H1 (cell line): ENCODE data around the gene TEAD3. TPM values are rescaled to one million over a fixed set of nuclear protein-coding genes. Genes with fewer than 3 reads are reported as not detected.
A peak's percentile ranks its signal among the peaks of the same experiment; 100 is the strongest.

Source experiments
- ATF2 ChIP-seq: IDR thresholded peaks from 2 replicates; pipeline ENCODE4 v1.6.1; 2012; ENCODE audit warnings: low read length, inconsistent platforms
- EGR1 ChIP-seq: IDR thresholded peaks from 2 replicates; pipeline ENCODE4 v1.6.1; 2011; ENCODE audit warnings: low read depth, low read length, borderline replicate concordance
- EP300 ChIP-seq, 2 experiments: IDR thresholded peaks; 1 replicate in 1 of 2; 2 replicates in 1 of 2; pipeline ENCODE4 v1.6.1; 2011 to 2012; ENCODE audit warnings: low read depth in 2 of 2, low read length in 2 of 2, mild to moderate bottlenecking in 2 of 2, borderline replicate concordance in 1 of 2, inconsistent platforms in 1 of 2, moderate library complexity in 1 of 2
- JUN ChIP-seq: IDR thresholded peaks from 2 replicates; pipeline ENCODE4 v1.6.1; 2011; ENCODE audit warnings: low read depth, mild to moderate bottlenecking, improper control_type of control experiment, low read length
- JUND ChIP-seq: IDR thresholded peaks from 2 replicates; pipeline ENCODE4 v1.6.1; 2011; ENCODE audit warnings: mild to moderate bottlenecking, improper control_type of control experiment, low read length
- POLR2AphosphoS5 ChIP-seq: IDR thresholded peaks from 2 replicates; pipeline ENCODE4 v1.6.1; 2011; ENCODE audit warnings: low read depth, low read length
- POU5F1 ChIP-seq: IDR thresholded peaks from 2 replicates; pipeline ENCODE4 v1.6.1; 2011; ENCODE audit warnings: low read depth, mild to moderate bottlenecking, low read length, moderate library complexity
- SRF ChIP-seq: IDR thresholded peaks from 2 replicates; pipeline ENCODE4 v1.6.1; 2011; ENCODE audit warnings: mild to moderate bottlenecking, low read depth, low read length, moderate library complexity
- SUZ12 ChIP-seq: fragments of 200-600 bp; sonication (generic); IDR thresholded peaks from 2 replicates; pipeline ENCODE4 v1.6.1; 2012; ENCODE audit warnings: mild to moderate bottlenecking, inconsistent platforms, low read length, moderate library complexity, mixed read lengths
- TAF7 ChIP-seq: optimal IDR thresholded peaks from 2 replicates; pipeline ENCODE3; 2011; ENCODE audit warnings: low read depth, mild to moderate bottlenecking, inconsistent platforms, low read length, moderate library complexity, borderline replicate concordance
- TEAD4 ChIP-seq: IDR thresholded peaks from 2 replicates; pipeline ENCODE4 v1.6.1; 2012; ENCODE audit warnings: low read depth, low read length, inconsistent platforms, mixed read lengths
- polyA plus RNA-seq, 7 experiments: library from polyadenylated mRNA; depleted of rRNA in 3 of 7; stranded (reverse) in 5 of 7; unstranded in 2 of 7; fragments of >200 nt in 5 of 7; fragments of 200-250 nt in 2 of 7; gene quantifications; 1 replicate in 5 of 7; 2 replicates in 1 of 7; 4 replicates in 1 of 7; pipeline versions ENCODE4 v1.2.1 to v1.2.3, GENCODE V29; 2011 to 2013; ENCODE audit warnings: missing spikeins in 2 of 7, mixed read lengths in 2 of 7
- total RNA-seq: library from RNA; stranded (reverse); fragmentation: NEBNext Ultra II Directional; extraction: Animal tissue kit (Norgen Biotek cat#: 25700); gene quantifications from 2 replicates; pipeline ENCODE4 v1.2.1, GENCODE V29; 2021

TEAD3 gene
- total and polyA plus RNA-seq, 2 of the 8 experiments (the other 6 are each of a cell fraction or from before 2014, with no cell fraction given), result 20.1 to 28.7 TPM

GRCh38 chr6:35485402-35485877, 11.4 kb downstream of the TEAD3 start (continued):
- TF ChIP-seq ATF2 (peak; percentile 52; the same call in 1 of the 2 replicates), JUND (peak; percentile 98), TAF7 (peak; percentile 46), POU5F1 (no peak), POLR2AphosphoS5 (peak; percentile 77), JUN (peak; percentile 88), SUZ12 (no peak), EGR1 (no peak), EP300 (IDR thresholded peaks at IDR 0.05; ENCODE audit: borderline replicate concordance in 1 of 2, low read depth in 2 of 2, low read length in 2 of 2) (peak in 1 of 2 experiments; percentile 59; a peak in 1 of 3 replicates), TEAD4 (peak; percentile 96), SRF (no peak)
